ENCODE measurements around the gene TRIM37.
"Not testable (repeated sequence)": the region's sequence is repeated elsewhere in the genome, so short reads cannot be mapped to it uniquely, and the experiment has no call there.

The TRIM37 gene, protein sequence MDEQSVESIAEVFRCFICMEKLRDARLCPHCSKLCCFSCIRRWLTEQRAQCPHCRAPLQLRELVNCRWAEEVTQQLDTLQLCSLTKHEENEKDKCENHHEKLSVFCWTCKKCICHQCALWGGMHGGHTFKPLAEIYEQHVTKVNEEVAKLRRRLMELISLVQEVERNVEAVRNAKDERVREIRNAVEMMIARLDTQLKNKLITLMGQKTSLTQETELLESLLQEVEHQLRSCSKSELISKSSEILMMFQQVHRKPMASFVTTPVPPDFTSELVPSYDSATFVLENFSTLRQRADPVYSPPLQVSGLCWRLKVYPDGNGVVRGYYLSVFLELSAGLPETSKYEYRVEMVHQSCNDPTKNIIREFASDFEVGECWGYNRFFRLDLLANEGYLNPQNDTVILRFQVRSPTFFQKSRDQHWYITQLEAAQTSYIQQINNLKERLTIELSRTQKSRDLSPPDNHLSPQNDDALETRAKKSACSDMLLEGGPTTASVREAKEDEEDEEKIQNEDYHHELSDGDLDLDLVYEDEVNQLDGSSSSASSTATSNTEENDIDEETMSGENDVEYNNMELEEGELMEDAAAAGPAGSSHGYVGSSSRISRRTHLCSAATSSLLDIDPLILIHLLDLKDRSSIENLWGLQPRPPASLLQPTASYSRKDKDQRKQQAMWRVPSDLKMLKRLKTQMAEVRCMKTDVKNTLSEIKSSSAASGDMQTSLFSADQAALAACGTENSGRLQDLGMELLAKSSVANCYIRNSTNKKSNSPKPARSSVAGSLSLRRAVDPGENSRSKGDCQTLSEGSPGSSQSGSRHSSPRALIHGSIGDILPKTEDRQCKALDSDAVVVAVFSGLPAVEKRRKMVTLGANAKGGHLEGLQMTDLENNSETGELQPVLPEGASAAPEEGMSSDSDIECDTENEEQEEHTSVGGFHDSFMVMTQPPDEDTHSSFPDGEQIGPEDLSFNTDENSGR

DNA sequence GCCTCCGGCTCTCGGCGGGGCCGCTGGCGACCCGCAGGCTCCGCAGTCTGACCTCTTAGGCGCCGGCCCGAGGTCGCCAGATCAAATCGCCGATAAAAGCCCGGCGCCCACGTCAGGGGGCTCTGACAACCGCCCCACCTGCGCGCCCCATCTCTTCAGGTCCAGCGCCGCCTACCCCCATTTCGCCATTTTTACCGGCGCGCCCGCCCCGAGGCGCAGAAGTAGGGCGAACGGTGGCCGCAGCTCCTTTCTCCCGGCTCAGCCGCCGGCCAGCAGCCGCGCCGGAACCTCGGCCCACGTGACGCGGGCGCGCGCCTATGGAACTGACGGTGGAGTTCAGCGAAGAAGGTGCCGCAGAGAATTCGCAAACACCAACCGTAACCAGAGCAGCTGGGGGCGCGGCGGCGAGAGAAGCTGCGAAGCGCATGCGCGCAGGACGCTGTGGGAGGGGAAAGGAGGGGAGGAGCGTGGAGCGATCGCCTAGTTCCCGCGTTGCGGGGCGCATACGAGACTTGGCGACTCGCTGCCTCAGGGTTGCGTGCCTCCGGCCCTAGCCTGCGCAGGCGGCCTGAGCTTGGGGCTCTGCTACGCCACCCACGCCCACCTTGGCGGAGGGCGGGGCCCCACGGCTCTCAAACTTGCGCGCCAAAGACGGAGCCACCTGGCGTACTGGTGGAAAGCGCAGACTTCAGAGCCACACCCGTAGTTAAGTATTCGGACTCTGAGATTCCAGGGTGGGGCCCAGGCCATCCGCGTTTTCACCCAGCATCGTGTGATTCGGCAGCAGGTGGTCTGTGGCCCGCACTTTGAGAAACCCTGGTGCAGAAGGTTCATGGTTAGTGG, at the start of gene TRIM37:
Gene TRIM37, minus strand, starts transcription at position 418 of the 843 bp plus-strand sequence. CDS start 419 bp downstream, outside the sequence.
- peak; percentile 99 for DNase-seq (ENCODE audit: low read depth)

DNA sequence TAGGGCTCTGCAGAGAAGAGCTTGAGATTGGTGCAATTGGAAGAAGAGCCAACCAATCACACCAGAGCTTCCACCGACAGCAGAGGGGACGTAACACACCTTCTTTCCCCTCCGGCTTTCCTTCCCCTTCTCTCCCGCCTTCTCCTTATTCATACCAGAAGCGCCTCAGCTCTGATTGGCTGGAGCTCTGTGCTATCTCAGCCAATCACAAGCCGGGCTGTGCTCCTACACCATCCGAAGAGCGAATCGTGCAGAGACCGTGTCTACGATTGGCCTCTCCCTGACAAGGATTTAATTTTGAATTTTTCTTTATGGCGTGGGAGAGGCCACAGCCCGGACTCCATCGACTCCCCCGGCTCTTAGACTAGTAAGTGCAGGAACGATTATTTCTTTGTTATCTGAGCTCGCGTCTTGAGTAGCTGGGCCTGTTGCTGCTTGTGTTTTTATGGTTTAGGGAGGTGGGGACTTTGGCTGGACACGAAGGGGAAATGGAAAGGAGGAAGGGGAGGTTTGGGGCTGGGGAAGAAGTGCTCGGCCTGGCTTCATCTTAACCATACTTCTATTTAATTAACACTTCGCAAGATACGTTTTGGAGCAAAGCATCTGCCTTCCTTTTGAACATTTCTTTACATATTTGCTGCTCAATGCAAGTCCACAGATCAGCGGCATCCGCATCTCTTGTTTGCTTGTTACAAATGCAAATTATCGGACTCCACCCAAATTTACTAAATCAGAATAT, 48.9 kb upstream of the TRIM37 start, which contains the start of gene PRR11:
Gene PRR11, plus strand, starts transcription at position 308 of the 739 bp plus-strand sequence. CDS start 14,007 bp downstream, outside the sequence.
- DNase-seq (ENCODE audit: low read depth): peak; percentile 83

DNA sequence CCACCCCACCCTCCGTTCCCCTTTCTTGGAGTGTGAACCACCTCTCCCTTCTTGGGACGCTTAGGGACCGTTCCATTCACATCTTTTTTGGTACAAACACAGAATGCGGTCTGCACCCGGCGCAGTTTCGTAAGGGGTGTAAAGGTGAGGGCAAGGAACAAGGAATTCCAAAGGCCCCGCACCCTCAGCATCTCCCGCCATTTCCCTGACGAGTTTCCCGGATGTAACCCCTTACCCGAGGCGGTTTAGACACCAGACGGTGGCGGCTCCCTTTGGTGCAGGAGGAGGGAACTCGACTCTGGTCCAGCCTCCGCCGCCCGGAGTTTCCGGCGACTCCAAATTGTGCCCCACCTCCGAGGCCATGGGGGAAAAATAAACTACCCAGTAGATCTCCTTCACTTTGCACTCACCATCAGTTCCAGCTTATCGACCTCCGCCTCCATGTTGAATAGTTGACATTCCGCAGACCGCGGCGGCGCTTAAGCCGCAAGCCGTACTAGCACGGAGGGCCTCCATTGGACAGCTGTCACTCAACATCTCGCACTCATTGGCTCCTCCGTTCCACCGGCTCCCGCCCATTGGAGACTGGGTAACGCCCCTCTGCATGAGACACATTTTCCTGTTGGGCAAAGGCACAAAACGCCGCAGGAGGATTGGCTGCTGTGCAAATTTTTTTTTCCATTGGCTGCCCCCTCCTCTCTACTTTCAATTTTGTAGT, 48.2 kb upstream of the TRIM37 start, which contains the start of gene SKA2:
Gene SKA2, minus strand, starts transcription at position 466 of the 718 bp plus-strand sequence. Its CDS starts 23 bp downstream, at position 443.
- DNase-seq (ENCODE audit: low read depth): peak; percentile 92

DNA sequence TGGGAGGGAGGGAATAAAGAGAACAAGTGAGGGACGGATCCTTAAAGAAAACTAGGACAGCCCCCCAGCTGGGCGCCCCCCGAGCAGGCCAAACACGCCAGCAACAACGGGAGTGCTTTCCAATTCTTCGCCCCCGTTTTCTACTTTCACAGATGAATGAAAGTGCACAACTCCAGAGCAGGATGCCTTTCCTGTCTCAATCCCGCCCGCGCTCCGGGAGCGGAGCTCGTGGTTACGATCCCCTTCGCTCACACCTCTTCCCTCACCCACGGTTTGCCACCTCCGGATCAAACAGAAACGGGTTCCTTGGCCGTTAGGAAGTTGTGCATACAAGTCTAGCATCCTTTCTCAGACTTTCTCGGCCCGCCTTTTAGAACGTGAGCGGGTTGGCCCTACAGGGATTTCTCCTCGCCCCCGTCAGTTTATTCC, 47.6 kb upstream of the TRIM37 start:
- peak; percentile 35 for DNase-seq (ENCODE audit: low read depth)

DNA sequence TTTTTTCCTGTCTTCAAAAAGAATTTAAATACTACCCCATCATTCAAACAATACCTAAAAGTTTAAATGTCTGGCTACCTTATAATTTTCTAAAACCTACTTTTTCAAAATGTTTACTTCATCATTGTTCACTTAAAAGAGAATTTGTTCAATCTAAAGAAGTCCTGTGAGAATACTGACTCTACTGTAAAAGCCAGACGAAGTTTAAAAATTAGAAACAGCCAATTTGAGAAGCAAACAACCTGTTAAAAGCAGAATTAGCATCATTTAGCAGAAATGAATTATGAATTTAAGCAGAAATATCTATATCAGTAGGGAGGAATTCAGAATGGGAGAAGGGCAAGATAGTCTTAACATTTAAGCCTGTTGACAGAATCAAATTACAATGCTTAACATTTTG, 46.2 kb upstream of the TRIM37 start:
- no peak for DNase-seq (ENCODE audit: low read depth)

DNA sequence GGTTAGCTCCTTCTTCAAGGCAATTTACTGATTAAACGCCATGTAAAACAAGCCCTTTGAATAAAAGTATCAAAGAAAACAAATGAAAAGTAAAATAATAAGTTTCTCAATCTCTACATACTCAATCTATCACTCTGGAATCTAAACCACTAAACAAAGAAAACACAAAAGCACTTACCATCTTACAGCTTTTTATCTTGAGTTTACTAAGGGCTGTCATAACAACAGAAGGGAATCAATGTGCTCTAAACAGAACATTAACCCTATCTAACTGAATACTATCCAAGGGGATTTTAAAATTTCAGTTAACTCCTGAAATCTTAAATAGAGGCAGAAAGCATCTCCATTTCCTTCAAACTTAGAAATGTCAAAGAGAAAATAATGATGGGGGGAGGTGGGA, 44.9 kb upstream of the TRIM37 start:
- no peak for DNase-seq (ENCODE audit: low read depth)

DNA sequence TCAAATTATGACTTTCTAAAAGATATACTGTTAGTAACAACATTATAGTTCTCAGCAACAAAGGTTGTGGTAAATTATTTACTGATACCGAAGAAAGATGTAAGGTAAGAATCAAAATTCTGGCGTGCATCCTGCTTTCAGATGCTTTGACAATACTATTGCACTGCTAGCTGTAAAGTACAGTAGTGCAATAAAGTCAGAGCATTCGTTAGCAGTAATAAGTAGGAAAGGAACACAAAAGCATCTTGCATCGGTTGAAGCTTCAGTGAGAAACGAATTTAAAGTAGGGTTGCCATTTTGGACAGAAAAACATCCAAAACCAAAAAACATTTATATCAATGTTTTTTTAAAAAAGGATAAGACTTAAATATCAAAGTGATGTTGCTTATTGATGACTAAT, 44.3 kb upstream of the TRIM37 start:
- DNase-seq (ENCODE audit: low read depth): no peak

DNA sequence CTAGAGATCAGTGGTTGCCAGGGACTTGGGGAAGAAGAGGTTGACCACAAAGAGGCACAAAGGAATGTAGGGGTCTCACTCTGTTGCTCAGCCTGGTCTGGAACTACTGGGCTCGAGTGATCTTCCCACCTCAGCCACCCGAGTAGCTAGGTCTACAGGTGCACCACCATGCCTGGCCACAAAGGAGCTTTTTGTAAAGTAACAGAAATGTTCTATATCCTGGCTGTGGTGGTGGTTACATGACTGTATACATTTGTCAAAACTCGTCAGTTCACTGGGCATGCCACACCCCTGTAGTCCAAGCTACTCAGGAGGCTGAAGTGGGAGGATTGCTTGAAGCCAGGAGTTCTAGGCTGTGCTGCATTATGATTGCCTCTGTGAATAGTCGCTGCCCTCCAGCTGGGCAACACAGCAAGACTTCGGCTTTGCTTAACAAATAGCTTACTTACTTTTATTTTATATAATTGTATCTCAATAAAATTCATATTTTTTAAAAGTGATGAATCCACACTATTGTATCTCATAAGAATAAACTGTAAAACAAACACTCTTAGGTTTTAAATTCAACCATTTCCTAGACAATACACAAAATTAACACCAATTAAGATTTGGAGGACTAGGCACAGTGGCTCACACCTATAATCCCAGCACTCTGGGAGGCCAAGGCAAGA, 43.3 kb upstream of the TRIM37 start:
- DNase-seq (ENCODE audit: low read depth): no peak

DNA sequence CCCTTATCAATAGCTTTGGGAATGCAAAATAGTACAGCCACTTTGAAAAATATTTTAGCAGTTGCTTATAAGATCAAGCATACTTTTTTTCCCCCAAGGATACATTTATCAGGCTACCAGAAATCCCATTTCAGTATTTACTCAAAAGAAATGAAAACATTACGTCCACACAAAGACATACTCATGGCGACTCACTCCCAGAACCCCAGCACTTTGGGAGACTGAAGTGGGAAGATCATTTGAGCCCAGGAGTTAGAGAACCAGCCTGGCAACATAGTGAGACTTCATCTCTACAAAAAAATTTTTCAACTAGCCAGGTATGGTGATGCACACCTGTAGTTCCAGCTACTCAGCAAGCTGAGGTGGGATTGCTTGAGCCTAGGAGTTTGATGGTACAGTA, 42.4 kb upstream of the TRIM37 start:
- no peak for DNase-seq (ENCODE audit: low read depth)

DNA sequence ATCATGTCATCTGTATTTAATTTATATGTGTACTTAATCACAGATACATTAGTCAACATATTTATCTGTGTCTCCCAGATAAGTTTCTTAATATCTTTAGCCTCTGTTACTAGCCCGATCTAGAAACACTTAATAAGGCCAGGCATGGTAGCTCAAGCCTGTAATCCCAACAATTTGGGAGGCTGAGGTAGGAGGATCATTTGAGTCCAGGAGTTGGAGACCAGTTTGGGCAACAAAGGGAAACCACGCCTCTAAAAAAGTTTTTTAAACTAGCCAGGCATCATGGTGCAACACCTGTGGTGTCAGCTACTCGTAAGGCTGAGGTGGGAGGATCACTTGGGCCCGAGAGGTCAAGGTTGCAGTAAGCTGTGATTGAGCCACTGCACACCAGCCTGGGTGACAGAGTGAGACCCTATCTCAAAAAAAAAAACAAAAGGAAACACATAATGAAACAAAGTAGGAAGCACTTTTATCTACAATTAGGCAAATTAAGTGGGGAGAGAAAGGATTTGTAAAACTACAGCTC, 39.0 kb upstream of the TRIM37 start:
- DNase-seq (ENCODE audit: low read depth): no peak

DNA sequence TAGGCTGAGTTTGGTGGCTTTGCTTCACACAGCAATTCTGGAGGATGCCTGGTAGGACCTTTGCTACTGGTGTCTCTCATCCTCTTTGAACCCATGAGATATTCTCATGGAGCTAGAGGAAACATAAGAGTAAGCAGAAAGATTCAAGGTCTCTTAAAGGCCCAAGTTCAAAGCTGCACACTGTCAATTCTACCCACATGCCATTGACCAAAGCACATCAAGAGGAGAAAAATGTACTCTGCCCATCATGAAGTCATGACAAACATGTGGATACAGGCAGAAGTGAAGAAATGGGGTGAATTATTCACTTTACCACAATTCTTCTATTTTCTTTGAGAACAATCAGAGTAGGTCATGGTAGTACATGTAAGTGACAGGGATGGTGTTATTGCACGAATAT, 35.2 kb upstream of the TRIM37 start:
- no peak for DNase-seq (ENCODE audit: low read depth)

DNA sequence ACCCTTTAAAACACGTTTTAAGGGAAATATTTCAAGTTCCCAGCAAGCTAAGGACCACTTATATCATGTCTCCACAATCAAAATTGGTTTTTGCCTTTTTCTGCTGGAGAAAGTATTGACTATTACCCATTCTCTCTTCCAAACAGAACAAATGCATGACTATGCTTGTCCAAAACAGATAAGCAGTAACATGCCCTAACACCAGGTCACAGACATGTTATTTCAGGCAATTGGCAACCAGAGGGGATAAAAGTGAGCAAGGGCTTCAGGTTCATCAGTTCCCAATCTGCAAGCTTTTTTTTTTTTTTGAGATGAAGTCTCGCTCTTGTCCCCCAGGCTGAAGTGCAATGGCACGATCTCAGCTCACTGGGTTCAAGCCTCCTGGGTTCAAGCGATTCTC, 33.3 kb upstream of the TRIM37 start:
- DNase-seq (ENCODE audit: low read depth): no peak

DNA sequence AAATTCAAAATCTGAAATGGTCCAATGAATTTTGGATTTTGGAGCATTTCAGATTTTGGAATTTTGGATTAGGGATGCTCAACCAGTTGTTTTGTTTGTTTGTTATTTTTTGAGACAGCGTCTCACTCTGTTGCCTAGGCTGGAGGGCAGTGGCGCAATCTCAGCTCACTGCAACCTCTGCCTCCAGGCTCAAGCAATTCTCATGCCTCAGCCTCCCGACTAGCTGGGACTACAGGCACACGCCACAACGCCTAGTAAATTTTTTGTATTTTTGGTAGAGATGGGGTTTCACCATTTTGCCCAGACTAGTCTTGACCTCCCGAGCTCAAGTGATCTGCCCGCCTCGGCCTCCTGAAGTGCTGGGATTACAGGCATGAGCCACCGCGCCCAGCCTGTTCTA, 31.7 kb upstream of the TRIM37 start:
- not testable (repeated sequence) for DNase-seq (ENCODE audit: low read depth)

DNA sequence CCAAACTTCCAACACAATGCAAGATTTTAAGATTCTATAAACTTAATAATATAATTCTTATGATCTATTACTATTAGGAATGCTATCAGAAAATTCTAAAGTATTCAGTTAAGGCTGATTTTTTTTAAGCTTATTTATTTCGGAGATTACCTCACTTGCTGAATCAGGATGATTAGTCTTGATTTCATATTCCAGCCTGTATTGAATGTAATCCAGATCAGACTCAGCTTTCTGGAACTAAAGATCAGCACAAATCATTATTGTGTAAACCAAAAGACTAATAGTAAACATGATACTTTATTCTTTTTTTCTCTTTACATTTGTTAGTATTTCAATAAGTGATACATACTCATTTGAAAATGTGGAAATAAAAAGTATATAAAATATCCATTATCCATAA, 24.5 kb upstream of the TRIM37 start:
- no peak for DNase-seq (ENCODE audit: low read depth)

DNA sequence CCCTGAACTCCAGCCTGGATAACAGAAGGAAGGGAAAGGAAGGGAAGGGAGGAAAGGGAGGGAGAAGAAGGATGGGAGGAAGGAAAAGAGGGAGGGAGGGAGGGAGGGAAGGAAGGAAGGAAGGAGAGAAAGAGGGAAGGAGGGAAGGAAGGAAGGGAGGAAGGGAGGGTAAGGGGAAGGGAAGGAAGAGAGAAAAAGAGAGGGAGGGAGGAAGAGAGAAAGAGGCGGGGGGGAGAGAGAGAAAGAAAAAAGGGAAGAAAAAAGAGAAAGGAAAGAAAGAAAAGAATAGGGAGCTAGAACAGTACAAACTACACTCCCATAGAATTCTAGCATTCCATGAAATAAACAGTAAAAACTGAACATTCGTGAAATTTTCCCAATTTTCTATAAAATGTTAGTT, 23.1 kb upstream of the TRIM37 start:
- DNase-seq (ENCODE audit: low read depth): no peak

DNA sequence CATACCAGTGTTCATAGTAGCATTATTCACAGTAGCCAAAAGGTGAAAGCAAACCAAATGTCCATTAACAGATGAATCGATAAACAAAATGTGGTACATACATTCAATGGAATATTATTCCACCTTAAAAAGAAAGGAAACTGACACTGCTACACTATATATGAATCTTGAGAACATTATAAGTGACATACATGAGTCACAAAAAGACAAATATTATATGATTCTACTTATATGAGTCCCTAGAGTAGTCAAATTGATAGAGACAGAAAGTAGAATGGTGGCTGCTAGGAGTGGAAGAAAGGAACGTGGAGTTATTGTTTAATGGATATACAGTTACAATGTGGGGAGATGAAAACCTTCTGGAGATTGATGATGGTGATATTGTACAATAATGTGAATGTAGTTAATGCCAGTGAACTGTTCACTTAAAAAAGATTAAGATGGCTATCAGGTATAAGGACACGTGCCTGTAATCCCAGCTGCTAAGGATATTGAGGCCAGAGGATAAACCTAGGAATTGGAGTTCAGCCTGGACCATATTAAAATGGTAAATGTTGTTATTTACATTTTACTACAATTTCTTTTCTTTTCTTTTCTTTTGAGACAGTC, 20.2 kb upstream of the TRIM37 start:
- no peak for DNase-seq (ENCODE audit: low read depth)

DNA sequence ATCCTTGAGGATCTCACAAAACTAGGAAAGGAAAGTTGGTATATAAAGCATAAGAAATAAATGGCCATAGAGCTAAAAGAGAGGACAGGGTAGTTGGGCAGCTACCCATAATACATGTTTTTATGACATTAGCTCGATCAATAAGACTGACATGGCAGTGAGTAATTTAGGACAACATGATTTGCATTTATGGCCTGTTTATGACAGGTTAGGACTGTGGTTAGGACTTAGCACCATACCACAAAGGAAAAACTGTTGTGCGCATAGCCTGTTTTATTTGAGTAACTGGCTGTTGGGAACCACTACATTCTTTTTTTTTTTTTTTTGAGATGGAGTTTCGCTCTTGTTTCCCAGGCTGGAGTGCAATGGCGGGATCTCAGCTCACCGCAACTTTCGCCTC, 18.0 kb upstream of the TRIM37 start:
- DNase-seq (ENCODE audit: low read depth): no peak

DNA sequence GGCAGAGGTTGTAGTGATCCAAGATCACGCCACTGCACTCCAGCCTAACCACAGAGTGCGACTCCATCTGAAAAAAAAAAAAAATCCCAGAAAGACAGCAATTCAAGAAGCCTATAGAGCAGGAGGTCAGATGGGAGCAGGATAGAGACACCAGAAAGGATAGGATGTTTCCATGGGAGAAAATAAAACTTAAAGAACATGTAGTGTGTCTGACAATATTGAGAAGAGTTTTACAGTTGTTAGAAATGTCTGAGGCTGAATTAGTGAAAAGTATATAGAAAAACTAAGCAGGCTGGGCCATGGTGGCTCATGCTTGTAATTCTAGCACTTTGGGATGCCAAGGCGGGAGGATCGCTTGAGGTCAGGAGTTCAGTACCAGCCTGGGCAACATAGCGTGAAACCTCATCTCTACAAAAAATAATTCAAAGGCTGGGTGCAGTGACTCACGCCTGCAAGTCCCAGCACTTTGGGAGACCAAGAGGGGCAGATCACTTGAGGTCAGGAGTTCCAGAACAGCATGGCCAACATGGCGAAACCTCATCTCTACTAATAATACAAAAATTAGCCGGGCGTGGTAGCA, 15.3 kb upstream of the TRIM37 start:
- DNase-seq (ENCODE audit: low read depth): no peak

DNA sequence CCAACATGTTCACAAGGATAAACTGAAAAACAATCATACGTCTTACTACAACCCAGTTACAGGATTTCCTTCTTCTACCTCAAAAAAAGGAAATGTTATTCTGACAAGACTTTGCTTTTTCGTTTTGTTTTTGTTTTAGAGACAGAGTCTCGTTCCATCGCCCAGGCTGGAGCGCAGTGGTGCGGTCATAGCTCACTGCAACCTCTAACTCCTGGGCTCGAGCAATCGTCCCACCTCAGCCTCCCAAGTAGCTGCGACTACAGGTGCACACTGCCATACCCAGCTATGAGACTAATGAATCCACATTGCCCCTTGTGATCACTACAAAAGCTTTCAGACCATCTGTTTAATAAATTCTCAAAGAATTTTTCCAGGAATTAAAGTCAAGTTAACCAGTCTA, 8.8 kb upstream of the TRIM37 start:
- DNase-seq (ENCODE audit: low read depth): no peak

Data from activated T-cell treated with anti-CD3 and anti-CD28 coated beads for 48 hours (primary cell).